Progenitor cell of endocrine pancreas (in vitro differentiated cells): ENCODE data around the gene PYGO1. TPM values are rescaled to one million over a fixed set of nuclear protein-coding genes. Genes with fewer than 3 reads are reported as not detected.
A peak's percentile ranks its signal among the peaks of the same experiment; 100 is the strongest.

Experiments
- DNase-seq: peaks from one replicate; pipeline ENCODE4 v3.0.0; 2021; ENCODE audit warnings: low spot score; ENCODE audit not compliant: unreplicated experiment
- H3K27ac Mint-ChIP-seq: 2 replicates; pipeline ENCODE4 v1.8.0; 2021; ENCODE audit warnings: mild to moderate bottlenecking, moderate library complexity, mixed read lengths
- H3K27me3 Mint-ChIP-seq: 2 replicates; pipeline ENCODE4 v1.8.0; 2021; ENCODE audit warnings: mixed read lengths
- H3K36me3 Mint-ChIP-seq: 2 replicates; pipeline ENCODE4 v1.8.0; 2022; ENCODE audit warnings: mixed read lengths; ENCODE audit not compliant: insufficient read depth
- H3K4me1 Mint-ChIP-seq: 2 replicates; pipeline ENCODE4 v1.8.0; 2021; ENCODE audit warnings: low read depth, mixed read lengths
- H3K4me3 Mint-ChIP-seq: 2 replicates; pipeline ENCODE4 v1.8.0; 2021; ENCODE audit warnings: low read depth, mild to moderate bottlenecking, moderate library complexity, mixed read lengths
- H3K9me3 Mint-ChIP-seq: 2 replicates; pipeline ENCODE4 v1.8.0; 2021; ENCODE audit warnings: low read depth, mixed read lengths
- CTCF ChIP-seq: fragments of 200-600 bp; sonication (generic); IDR thresholded peaks from one replicate; pipeline ENCODE4 v1.5.0; 2021; ENCODE audit warnings: antibody characterized with exemption, mild to moderate bottlenecking; ENCODE audit not compliant: unreplicated experiment
- long read RNA-seq: library from polyadenylated mRNA; unstranded; transcript quantifications from one replicate; pipeline ENCODE4 v2.0.0, GENCODE V29; 2020
- total RNA-seq: library from RNA; stranded (reverse); gene quantifications from 2 replicates; pipeline ENCODE4 v1.2.1, GENCODE V29; 2021

The PYGO1 gene, protein sequence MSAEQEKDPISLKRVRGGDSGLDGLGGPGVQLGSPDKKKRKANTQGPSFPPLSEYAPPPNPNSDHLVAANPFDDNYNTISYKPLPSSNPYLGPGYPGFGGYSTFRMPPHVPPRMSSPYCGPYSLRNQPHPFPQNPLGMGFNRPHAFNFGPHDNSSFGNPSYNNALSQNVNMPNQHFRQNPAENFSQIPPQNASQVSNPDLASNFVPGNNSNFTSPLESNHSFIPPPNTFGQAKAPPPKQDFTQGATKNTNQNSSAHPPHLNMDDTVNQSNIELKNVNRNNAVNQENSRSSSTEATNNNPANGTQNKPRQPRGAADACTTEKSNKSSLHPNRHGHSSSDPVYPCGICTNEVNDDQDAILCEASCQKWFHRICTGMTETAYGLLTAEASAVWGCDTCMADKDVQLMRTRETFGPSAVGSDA
- total RNA-seq: 19.9 and 21.8 TPM in 2 replicates
- long read RNA-seq, full-length matches to known transcripts: 2 of 7 reads
- long read RNA-seq, partial matches to known transcripts: 0 of 7 reads
- long read RNA-seq, other reads (novel, unspliced or antisense): 5 of 7 reads

- peak; percentile 56 for DNase-seq
- peak within 1 kb of the TSS; percentile 80 for H3K4me3 Mint-ChIP-seq
- no peak for TF ChIP-seq CTCF
- peaks cover 2% of the 10 kb centered on the region for H3K4me1 Mint-ChIP-seq
- H3K9me3 Mint-ChIP-seq: no peaks in the 10 kb centered on the region
- peak within 1 kb of the TSS; percentile 94 for H3K27ac Mint-ChIP-seq
- peaks cover 34% of the 10 kb centered on the region for H3K27me3 Mint-ChIP-seq
- H3K36me3 Mint-ChIP-seq: peaks cover 2% of the 10 kb centered on the region
These were observed at the start of gene PYGO1 for GRCh38 chr15:55588070-55588814. Gene PYGO1, minus strand, starts transcription at chr15:55588345. Its CDS starts 462 bp downstream, at chr15:55587883.

DNA sequence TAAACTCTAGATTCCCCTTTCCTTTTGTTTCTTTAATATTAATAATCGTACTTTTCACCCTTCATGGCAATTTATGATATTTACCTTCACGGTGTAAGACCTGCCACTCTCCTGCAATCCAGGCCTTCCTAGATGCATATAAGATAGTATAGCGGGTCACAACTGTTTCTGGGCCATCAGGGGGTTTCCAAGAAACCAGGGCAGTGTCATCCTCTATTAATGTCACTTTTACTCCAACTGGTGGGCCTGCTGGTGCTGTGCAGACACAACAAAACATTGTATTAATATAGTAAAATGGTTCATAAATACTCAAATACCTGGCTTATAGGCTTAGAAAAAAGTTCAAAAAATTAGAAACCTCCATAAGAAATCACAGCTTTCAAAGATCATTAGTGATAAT, 48.9 kb upstream of the PYGO1 start:
- no peak overlapping the region for H3K27ac Mint-ChIP-seq
- no peaks in the 10 kb centered on the region for H3K9me3 Mint-ChIP-seq
- H3K4me1 Mint-ChIP-seq: peaks cover 4% of the 10 kb centered on the region
- no peak for TF ChIP-seq CTCF
- no peak overlapping the region for H3K4me3 Mint-ChIP-seq
- peaks cover 30% of the 10 kb centered on the region for H3K36me3 Mint-ChIP-seq
- H3K27me3 Mint-ChIP-seq: no peaks in the 10 kb centered on the region
- DNase-seq: no peak

GRCh38 chr15:55633731-55634130, 45.6 kb upstream of the PYGO1 start:
- Mint-ChIP-seq H3K27me3 (no peaks in the 10 kb centered on the region), H3K4me3 (no peak overlapping the region), H3K27ac (no peak overlapping the region), H3K36me3 (peaks cover 30% of the 10 kb centered on the region), H3K4me1 (no peaks in the 10 kb centered on the region), H3K9me3 (no peaks in the 10 kb centered on the region)
- no peak for DNase-seq
- no peak for TF ChIP-seq CTCF

DNA sequence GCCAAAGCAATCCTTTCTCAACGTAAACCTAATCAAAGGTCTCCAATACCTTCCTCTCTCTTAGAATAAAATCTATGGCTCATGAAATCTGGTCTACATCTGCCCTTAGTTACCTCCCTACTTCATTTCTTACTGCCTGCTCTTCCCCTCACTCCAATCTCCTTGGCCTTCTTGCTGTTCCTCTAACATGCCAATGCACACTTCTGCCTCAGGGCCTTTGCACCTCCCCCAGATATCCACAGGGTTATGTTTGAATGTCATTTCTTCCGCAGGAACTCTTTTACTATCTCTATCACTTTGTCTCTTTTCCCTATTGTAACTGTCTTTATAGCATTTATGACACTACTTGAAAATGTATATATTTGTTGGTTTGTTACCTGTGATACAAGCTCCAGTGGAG, 44.3 kb upstream of the PYGO1 start:
- no peak overlapping the region for H3K27ac Mint-ChIP-seq
- no peaks in the 10 kb centered on the region for H3K27me3 Mint-ChIP-seq
- no peaks in the 10 kb centered on the region for H3K9me3 Mint-ChIP-seq
- TF ChIP-seq CTCF: no peak
- no peaks in the 10 kb centered on the region for H3K4me1 Mint-ChIP-seq
- no peak overlapping the region for H3K4me3 Mint-ChIP-seq
- peaks cover 34% of the 10 kb centered on the region for H3K36me3 Mint-ChIP-seq
- no peak for DNase-seq

DNA sequence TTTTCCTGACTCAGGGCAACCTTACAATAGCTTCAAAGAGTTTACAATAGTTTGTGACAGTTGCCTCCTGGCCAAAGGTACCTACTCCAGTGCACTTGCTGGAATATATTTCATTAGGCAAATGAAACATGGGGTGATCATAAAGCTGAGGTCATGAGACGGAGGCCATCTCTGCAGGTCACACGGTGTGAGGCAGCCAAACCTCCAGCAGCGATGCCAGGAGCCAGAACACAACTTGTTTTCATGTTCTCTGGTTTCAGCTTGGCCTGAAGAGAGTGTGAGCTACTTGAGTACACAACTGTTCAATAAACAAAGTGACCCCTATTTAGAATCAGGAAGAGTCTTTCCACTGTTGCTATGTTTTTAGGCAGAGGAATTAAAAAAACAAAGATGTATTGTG, 42.7 kb upstream of the PYGO1 start:
- no peaks in the 10 kb centered on the region for H3K4me1 Mint-ChIP-seq
- no peak overlapping the region for H3K4me3 Mint-ChIP-seq
- peak overlapping the region; percentile 57 for H3K27ac Mint-ChIP-seq
- no peak for TF ChIP-seq CTCF
- H3K9me3 Mint-ChIP-seq: no peaks in the 10 kb centered on the region
- H3K27me3 Mint-ChIP-seq: no peaks in the 10 kb centered on the region
- peaks cover 32% of the 10 kb centered on the region for H3K36me3 Mint-ChIP-seq
- no peak for DNase-seq
